Middle frontal gyrus (tissue), 1 donor: ENCODE data around the gene LRRC19.
A peak's percentile ranks its signal among the peaks of the same experiment; 100 is the strongest.

Source experiments
- DNase-seq: peaks from one replicate; pipeline ENCODE4 v3.0.0-alpha.2; 2015; ENCODE audit warnings: low spot score; ENCODE audit errors: extremely low spot score

LRRC19 gene

GRCh38 chr9:27005491-27005890 lies at the start of gene LRRC19:
TSS of gene LRRC19 (minus strand) at chr9:27005672. CDS start at chr9:26999694, 5,978 bp downstream.
- no peak for DNase-seq

DNA sequence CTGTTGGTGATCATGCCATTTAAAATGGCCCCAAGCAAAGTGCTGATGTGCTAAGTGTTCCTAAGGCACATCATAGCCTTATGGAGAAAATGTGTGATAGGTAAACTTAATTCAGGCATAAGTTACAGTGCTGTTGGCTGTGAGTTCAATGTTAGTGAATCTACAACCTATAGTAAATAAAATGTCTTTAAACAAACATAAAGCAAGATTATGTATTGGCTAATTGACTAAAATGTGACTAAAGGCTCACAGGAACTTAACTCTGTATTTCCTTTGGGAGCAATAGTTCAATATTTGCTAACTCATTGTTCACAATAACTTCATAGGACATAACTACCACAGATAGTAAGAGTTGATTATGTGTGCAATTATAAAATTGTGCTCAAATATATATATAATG lies 49.4 kb upstream of the LRRC19 start:
- no peak for DNase-seq

DNA sequence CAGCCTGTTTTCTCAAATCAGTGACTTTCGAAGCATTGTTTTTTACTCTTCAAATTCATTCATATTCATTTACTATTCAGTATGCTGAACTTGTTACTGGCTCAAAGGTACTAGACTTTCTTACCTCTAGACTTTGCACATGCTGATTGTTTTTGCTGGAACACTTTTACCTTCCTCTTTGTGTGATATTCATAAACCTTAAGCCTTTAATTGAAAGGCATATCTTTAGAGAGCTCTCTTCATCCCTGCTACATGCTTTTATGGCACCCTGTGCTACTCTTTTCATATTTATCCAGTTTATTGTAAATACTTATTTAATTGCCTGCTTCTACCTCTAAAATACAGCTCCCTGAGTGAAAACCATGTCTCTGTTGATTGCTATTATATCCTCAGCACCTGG lies 48.7 kb upstream of the LRRC19 start:
- no peak for DNase-seq

DNA sequence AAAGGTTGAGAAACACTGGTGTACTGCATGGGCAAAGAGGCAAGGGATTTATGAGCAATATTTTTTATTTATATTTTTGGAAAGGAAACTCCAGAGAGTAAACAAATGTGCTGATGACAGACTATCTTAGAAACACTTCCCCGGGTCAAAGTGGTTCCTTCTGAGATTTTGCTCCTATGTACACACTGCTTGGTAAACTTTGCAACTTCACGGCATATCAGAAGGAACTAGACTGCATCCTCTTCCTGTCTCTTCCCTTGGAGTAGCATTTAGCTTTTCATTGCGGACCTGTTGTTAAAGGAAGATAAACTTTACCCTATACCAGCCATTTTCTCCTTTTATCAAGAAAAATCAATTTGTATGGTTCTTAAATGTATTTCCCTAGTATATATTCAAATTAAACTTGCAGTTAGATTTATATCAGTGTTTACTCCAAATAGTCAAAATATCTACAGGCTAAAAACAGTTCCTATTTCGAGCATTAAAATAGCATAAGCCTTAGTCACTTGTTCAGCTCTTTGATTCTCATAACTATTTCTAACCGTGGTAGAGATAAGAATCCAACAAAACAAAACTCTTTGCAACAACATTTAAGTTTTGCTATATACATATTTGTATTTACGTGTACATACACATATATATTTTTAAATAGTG lies 48.0 kb upstream of the LRRC19 start:
- DNase-seq, result no peak

- DNase-seq, result no peak
Measured at GRCh38 chr9:27047136-27047535, 41.7 kb upstream of the LRRC19 start.

DNA sequence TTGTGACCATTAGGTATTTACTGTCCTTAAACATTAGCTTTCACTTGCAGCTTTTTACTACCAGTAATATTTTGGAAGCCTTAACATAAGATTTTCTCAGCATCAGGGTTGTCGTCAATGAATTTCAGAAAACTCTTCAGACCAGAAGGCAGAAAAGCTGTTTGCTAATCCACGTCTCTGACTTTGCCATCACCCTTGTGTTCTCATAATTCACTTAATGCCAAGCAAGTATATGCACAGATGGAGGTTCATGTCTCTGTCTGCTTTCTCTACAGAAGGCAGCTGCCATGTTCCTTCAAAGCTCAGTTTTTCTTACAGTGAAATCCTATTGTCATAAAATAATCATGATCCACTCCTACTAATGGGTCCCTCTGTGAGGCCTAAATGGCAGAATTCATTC lies 37.7 kb upstream of the LRRC19 start:
- no peak for DNase-seq

- no peak for DNase-seq
Measured at GRCh38 chr9:27042476-27042875, 37.0 kb upstream of the LRRC19 start.

- DNase-seq, result no peak
Measured at GRCh38 chr9:27041746-27042145, 36.3 kb upstream of the LRRC19 start.

DNA sequence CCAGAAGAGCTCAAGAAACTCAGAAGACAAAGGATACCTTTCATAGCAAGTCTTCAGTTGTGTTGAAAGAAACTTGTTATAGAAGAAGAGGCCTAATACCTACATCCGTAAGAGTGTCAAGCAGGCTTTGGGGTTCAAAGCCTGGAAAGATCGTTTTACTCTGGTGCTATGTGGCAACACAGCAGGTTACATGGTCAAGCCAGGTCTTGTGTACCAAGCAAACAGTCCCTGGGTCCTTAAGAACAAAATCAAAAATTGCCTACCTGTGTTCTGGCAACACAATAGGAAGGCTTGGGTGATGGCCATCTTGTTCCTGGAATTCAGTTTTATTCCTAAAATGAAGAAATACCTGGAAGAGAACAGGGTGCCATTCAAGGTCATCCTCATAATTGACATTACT lies 32.0 kb upstream of the LRRC19 start:
- DNase-seq, result no peak

GRCh38 chr9:27033815-27034403 lies 28.4 kb upstream of the LRRC19 start:
- DNase-seq, result peak; percentile 33

GRCh38 chr9:27029186-27029585 lies 23.7 kb upstream of the LRRC19 start:
- DNase-seq, result no peak

DNA sequence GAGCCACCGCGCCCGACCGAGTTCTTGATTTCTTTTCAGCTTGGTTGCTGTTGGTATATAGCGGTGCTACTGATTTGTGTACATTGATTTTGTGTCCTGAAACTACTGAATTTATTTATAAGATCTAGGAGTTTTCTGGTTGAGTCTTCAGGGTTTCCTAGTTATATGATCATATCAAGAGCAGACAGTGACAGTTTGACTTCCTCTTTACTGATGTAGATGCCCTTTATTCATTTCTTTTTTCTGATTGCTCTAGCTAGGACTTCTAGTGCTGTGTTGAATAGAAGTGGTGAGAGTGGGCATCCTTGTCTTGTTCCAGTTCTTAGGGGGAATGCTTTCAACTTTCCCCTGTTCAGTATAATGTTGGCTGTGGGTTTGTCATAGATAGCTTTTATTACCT lies 17.4 kb upstream of the LRRC19 start:
- DNase-seq, result no peak

- no peak for DNase-seq
Measured at GRCh38 chr9:27019589-27019988, 14.1 kb upstream of the LRRC19 start.

- no peak for DNase-seq
Measured at GRCh38 chr9:27003426-27004077, 1.9 kb downstream of the LRRC19 start.

GRCh38 chr9:26995810-26996209 lies 9.7 kb downstream of the LRRC19 start:
- DNase-seq, result no peak

GRCh38 chr9:26983340-26983739 lies 22.1 kb downstream of the LRRC19 start:
- no peak for DNase-seq

- no peak for DNase-seq
Measured at GRCh38 chr9:26975728-26976707, 29.5 kb downstream of the LRRC19 start.

DNA sequence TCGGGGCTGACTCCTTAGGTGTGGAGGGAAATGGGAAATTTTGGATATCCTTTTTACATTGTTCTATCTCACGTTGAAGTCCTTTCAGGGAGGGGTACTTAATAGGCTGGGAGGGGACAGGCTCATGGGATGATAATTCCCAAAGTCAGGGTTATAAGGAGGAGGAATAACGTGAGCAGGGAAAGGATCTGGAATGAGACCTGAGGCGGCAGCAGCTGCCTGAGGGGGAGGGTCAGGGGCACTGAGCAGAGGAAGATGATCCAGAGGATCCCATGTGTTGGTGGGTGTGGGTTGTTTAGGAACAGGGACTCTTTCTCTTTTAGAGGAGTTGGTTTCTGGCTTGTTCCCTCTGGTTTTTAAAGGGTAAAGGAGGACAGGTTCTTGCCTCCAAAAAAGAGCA lies 30.5 kb downstream of the LRRC19 start:
- DNase-seq, result no peak

DNA sequence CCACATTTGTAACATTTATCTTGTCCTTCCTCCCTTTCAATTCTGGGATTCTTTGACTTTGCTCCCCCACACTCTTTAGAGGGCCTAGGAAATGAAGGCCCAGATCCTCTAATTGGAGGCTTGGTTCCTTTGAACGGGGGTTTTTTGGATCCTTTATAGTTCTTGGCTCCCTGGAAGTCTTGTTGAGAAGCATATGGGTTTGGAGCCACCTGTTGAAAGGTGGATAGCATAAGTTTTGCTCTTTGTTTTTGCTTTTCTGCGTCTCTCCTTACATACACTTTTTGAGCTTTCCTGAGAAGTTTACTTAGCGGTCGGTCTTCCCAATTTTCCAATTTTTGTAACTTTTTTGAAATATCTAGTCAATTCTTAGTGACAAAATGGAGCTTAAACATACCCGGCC lies 31.5 kb downstream of the LRRC19 start:
- DNase-seq, result no peak

GRCh38 chr9:26971721-26972120 lies 33.8 kb downstream of the LRRC19 start:
- no peak for DNase-seq

GRCh38 chr9:26956860-26957233 lies 48.6 kb downstream of the LRRC19 start:
- no peak for DNase-seq
